Measurements from ENCODE around the gene IQUB.
A peak's percentile ranks its signal among the peaks of the same experiment; 100 is the strongest.

IQUB gene

DNA sequence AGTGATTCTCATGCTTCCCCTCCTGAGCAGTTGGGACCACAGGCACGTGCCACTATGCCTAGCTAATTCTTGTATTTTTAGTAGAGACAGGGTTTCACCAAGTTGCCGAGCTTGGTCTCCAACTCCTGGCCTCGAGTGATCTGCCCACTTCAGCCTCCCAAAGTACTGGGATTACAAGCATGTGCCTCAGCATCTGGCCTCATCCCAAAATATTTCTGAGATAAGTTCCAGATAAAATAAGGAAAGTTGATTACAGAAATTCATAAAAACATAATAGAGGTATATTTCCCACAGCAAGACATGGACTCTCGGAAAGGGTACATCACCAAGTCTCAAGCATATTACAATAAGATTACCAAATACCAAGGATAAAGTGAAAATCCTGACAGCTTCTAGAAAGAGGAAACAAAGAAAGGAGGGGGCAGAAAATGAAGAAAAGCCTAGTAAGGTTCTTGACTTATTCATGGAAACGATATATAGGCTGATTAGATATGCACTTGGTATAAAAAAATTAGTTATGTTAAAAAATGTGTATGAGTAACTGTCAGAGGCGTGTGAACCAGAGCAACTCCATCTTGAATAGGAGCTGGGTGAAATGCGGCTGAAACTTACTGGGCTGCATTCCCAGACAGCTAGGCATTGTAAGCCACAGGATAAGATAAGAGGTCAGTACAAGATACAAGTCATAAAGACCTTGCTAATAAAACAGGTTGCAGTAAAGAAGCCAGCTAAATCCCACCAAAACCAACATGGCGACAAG lies 35.0 kb downstream of the IQUB start:
- TF ChIP-seq, protein P1, sequence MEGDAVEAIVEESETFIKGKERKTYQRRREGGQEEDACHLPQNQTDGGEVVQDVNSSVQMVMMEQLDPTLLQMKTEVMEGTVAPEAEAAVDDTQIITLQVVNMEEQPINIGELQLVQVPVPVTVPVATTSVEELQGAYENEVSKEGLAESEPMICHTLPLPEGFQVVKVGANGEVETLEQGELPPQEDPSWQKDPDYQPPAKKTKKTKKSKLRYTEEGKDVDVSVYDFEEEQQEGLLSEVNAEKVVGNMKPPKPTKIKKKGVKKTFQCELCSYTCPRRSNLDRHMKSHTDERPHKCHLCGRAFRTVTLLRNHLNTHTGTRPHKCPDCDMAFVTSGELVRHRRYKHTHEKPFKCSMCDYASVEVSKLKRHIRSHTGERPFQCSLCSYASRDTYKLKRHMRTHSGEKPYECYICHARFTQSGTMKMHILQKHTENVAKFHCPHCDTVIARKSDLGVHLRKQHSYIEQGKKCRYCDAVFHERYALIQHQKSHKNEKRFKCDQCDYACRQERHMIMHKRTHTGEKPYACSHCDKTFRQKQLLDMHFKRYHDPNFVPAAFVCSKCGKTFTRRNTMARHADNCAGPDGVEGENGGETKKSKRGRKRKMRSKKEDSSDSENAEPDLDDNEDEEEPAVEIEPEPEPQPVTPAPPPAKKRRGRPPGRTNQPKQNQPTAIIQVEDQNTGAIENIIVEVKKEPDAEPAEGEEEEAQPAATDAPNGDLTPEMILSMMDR (IDR thresholded peaks at IDR 0.05; ENCODE audit: low read depth, low read length), result no peak
- TF ChIP-seq, protein P2, sequence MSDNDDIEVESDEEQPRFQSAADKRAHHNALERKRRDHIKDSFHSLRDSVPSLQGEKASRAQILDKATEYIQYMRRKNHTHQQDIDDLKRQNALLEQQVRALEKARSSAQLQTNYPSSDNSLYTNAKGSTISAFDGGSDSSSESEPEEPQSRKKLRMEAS (IDR thresholded peaks at IDR 0.05; ENCODE audit: low read depth, low read length), result no peak
- no peak for TF ChIP-seq POLR2A (IDR thresholded peaks at IDR 0.05; ENCODE audit: extremely low read depth, insufficient read length)
- no peak for TF ChIP-seq MYC (IDR thresholded peaks at IDR 0.05; ENCODE audit: low read depth, low read length)
- no peak overlapping the region for H3K4me3 ChIP-seq (ENCODE audit: low read depth, low read length)
- DNase-seq (ENCODE audit: low read depth), result no peak

DNA sequence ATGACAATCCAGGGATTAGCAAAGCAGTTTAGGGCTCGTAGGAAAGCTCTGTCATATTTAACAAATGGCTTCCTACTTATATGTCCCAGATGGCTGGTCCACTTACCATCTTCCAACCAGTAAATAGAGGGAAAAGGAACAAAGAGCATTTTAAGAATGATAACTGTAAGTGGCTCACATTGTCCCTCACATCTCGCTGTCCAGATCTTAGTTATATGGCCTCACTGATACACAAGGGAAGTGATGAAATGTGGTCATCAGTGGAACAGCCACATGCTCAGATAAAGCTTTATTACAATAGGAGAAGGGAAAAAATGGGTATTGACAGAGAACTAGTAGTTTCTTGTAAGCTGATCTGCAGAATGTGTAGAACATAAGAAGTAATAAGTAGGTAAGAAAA lies 35.8 kb downstream of the IQUB start:
- H3K4me3 ChIP-seq (ENCODE audit: low read depth, low read length), result no peak overlapping the region
- DNase-seq (ENCODE audit: low read depth), result peak; percentile 9
- TF ChIP-seq, protein P2 (IDR thresholded peaks at IDR 0.05; ENCODE audit: low read depth, low read length), result no peak
- TF ChIP-seq, protein P1 (IDR thresholded peaks at IDR 0.05; ENCODE audit: low read depth, low read length), result no peak
- no peak for TF ChIP-seq MYC (IDR thresholded peaks at IDR 0.05; ENCODE audit: low read depth, low read length)
- TF ChIP-seq POLR2A (IDR thresholded peaks at IDR 0.05; ENCODE audit: extremely low read depth, insufficient read length), result no peak

DNA sequence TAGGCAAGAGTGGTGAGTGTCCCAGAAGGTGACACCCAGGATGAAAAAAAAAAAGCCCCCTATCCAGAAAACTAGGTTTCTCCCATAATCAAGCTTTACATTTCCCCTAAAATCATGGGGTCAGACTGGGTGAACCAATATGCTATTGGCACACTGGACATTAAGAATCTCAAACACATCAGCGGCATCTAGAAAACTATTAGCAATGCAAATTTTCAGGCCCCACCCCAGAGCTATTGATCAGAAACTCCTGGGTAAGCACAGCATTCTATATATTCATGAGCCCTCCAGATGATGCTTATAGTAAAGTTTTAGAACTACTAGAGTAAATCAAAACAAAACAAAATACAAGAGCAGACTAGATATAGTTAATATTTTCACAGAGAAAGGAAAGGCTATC lies 36.4 kb downstream of the IQUB start:
- no peak overlapping the region for H3K4me3 ChIP-seq (ENCODE audit: low read depth, low read length)
- TF ChIP-seq POLR2A (IDR thresholded peaks at IDR 0.05; ENCODE audit: extremely low read depth, insufficient read length) (no peak), MYC (IDR thresholded peaks at IDR 0.05; ENCODE audit: low read depth, low read length) (no peak)
- TF ChIP-seq, protein P1 (IDR thresholded peaks at IDR 0.05; ENCODE audit: low read depth, low read length), result no peak
- TF ChIP-seq, protein P2 (IDR thresholded peaks at IDR 0.05; ENCODE audit: low read depth, low read length), result no peak
- DNase-seq (ENCODE audit: low read depth), result no peak

DNA sequence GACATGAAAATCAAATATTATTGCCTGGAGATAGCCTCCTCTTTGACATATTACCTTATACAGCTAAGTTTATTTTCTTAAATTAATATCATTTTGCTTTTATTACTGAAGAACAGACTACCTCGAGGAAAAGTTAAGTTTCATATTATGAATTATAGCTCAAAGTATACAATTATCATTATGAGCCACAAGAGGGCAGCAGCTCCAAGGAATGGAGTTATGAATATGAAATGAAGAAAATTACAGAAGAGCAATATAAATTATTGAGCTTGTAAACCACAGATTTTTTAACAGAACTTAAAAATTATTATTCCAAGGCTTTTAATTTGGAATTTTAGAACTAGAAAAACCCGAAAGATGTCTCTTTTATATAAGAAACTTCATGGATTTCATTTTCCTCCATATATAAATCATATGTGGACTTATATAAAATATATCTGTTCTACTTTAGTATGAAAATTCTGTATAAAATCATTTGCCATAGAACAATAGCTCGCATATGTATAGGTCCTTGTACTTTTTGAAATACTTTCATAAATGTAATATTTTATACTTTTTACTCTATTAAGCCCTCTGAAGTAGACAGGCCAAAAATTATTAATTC lies 40.1 kb downstream of the IQUB start:
- no peak for TF ChIP-seq POLR2A (IDR thresholded peaks at IDR 0.05; ENCODE audit: extremely low read depth, insufficient read length)
- TF ChIP-seq, protein P1 (IDR thresholded peaks at IDR 0.05; ENCODE audit: low read depth, low read length), result peak; percentile 66
- DNase-seq (ENCODE audit: low read depth), result peak; percentile 60
- H3K4me3 ChIP-seq (ENCODE audit: low read depth, low read length), result no peak overlapping the region

DNA sequence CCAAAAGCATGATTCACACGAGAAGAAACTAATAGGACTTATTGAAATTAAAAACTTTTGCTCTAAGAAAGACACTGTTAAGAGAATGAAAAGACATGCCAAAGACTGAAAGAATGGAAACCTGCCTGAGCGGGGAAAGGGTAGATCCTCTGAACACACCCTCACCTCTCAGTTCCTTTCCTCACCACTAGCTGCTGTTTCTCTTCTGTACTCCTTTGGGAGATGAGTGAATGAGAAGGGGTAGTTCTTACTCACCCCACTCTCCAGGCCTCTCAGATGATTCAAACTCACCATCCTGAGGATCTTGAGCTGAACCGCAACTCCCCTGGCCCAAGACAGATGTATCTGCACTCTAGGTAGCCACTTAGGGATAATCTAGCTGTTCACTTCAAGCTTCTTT lies 41.9 kb downstream of the IQUB start:
- TF ChIP-seq, protein P1 (IDR thresholded peaks at IDR 0.05; ENCODE audit: low read depth, low read length), result peak; percentile 11
- TF ChIP-seq, protein P2 (IDR thresholded peaks at IDR 0.05; ENCODE audit: low read depth, low read length), result no peak
- H3K4me3 ChIP-seq (ENCODE audit: low read depth, low read length), result no peak overlapping the region
- peak; percentile 29 for DNase-seq (ENCODE audit: low read depth)
